GM04504 (cell line): Measurements from ENCODE around the gene IGF2R.

Experiments used
- DNase-seq: peaks from one replicate; pipeline ENCODE4 v3.0.0-alpha.2; 2012; ENCODE audit warnings: low read depth

The IGF2R gene

GRCh38 chr6:160044687-160045086 is 75.8 kb downstream of the IGF2R start:
- DNase-seq, result no peak

GRCh38 chr6:160048471-160048870 is 79.6 kb downstream of the IGF2R start:
- DNase-seq, result no peak

GRCh38 chr6:160049346-160049745 is 80.5 kb downstream of the IGF2R start:
- DNase-seq, result no peak

GRCh38 chr6:160050022-160050421 is 81.1 kb downstream of the IGF2R start:
- DNase-seq, result no peak

- no peak for DNase-seq
Observed at GRCh38 chr6:160051390-160051789, 82.5 kb downstream of the IGF2R start.

GRCh38 chr6:160054271-160054670 is 85.4 kb downstream of the IGF2R start:
- DNase-seq, result no peak

GRCh38 chr6:160054913-160055312 is 86.0 kb downstream of the IGF2R start:
- DNase-seq, result no peak

GRCh38 chr6:160055378-160055777 is 86.5 kb downstream of the IGF2R start:
- DNase-seq, result no peak

GRCh38 chr6:160055813-160056212 is 86.9 kb downstream of the IGF2R start:
- DNase-seq, result no peak

GRCh38 chr6:160057080-160057479 is 88.2 kb downstream of the IGF2R start:
- DNase-seq, result no peak

GRCh38 chr6:160058603-160059215 is 89.8 kb downstream of the IGF2R start:
- no peak for DNase-seq

GRCh38 chr6:160060221-160060620 is 91.3 kb downstream of the IGF2R start:
- DNase-seq, result no peak

GRCh38 chr6:160060920-160061447 is 92.1 kb downstream of the IGF2R start:
- DNase-seq, result no peak

GRCh38 chr6:160063771-160064413 is 95.0 kb downstream of the IGF2R start:
- DNase-seq, result no peak

- DNase-seq, result no peak
Observed at GRCh38 chr6:160065200-160065599, 96.3 kb downstream of the IGF2R start.

GRCh38 chr6:160067564-160067963 is 98.7 kb downstream of the IGF2R start:
- DNase-seq, result no peak

- DNase-seq, result no peak
Observed at GRCh38 chr6:160068346-160068745, 99.5 kb downstream of the IGF2R start.

GRCh38 chr6:160069050-160069454 is 100.2 kb downstream of the IGF2R start:
- DNase-seq, result no peak

GRCh38 chr6:160069459-160069858 is 100.6 kb downstream of the IGF2R start:
- no peak for DNase-seq

GRCh38 chr6:160070427-160070826 is 101.5 kb downstream of the IGF2R start:
- DNase-seq, result no peak

- DNase-seq, result no peak
Observed at GRCh38 chr6:160070831-160071230, 101.9 kb downstream of the IGF2R start.

- DNase-seq, result no peak
Observed at GRCh38 chr6:160071805-160072690, 103.2 kb downstream of the IGF2R start.

GRCh38 chr6:160073272-160073671 is 104.4 kb downstream of the IGF2R start:
- DNase-seq, result no peak
